ENCODE measurements around the gene SOD3.

The SOD3 gene

DNA sequence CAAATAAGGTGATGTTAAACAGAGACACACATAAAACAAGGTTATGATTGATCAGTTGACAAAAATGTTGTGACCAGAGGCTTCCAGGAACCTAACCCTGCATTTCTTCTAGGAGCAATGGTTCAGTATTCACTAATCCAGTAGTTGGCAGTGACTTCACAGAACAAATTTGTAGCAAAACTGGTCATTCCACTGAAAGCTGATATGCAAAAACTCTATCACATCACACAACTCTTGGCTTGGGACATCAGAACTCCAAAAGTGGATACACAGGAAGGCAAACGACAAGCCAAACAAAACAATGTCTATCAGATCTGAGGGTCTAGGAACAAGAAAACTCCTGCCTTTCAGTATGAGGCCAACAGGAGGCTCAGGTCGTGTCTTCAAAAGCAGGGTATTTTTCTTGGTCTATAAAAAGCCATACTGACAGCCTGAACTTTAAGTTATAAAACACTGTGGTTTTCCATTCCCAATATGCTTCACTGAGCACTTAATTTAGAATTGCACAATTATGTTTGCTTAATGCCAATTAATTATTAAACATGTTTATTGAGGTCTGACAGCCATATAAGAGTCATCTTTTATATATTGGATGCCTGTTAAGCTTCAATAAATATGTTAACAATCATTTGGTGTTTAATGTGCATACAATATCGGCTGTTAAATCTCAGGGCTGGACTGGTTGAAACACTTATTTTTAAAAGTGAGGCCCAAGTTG, 45.6 kb downstream of the SOD3 start:
- DNase-seq (ENCODE audit: low read depth): no peak

DNA sequence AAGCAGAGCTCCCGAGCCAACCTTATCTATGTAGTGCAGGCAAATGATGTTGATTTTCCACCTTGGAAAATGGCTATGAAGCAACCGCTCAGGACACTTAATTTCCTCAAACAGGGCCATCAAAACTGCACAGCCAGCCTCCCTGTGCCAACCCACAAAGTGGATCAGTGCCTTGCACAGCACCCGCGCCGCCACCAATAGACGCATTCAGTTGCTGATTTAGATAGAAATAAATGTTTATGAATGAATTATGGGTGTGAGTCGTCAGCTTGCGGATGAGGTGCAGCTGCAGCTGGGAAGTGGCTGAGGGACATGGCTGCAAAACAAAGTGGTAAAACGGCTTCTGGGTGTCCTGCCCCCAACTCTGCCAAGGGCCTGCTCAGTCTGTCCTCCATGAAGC, 47.0 kb downstream of the SOD3 start:
- no peak for DNase-seq (ENCODE audit: low read depth)

DNA sequence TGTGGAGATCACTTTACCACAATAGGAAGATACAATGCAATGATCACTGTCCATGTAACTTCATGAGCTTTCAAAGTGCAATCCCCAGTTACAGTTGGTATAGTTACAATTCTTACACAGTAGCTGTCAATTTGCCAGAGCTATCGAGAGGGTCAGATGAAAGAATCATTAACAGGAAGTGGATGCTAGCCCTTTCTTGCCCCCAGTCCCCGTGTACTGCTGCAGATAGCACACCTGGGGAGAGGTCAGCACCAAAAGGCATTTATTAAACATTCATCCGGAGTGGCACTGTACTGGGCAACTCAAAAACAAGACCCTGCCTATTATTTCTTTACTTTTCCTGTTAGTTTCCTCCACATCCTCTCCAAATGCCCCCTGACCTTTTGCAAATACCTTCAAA, 47.7 kb downstream of the SOD3 start:
- no peak for DNase-seq (ENCODE audit: low read depth)

DNA sequence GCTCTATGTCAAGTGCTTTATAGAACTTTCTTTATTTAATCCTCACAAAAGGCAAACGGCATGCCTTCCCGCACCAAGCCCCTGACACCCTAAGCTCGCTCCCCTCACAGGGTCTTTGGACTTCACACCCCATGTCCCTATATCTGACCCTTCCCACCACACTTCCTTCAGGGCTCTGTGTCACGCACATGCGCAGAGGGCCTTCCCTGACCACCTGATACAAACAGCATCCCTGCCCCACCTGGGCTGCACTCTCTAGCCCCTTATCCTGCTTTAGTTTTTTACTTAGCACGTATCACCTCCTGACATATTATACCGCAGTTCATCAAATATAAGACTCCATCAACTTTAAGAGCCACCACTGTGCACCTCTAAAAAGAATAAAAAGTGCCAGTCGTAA, 49.8 kb downstream of the SOD3 start:
- DNase-seq (ENCODE audit: low read depth): no peak

DNA sequence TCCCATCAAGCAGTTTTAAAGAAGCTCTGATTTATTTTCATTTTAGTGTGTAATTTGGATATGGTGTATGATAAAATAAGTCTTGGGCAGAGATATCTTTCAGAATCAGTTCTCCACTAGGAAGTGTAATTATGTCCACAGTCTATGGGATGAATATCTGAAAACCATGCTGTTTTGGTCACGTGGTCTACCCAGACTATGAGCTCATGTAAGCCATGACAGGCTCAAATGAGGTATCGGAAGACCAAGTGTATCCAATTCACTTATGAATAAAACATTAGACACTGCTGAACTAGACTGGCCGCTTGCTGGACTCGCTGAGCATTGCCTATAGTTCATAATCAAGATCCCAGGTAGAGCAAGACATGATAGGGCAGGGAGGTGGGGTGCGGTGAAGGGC, 50.5 kb downstream of the SOD3 start:
- no peak for DNase-seq (ENCODE audit: low read depth)

DNA sequence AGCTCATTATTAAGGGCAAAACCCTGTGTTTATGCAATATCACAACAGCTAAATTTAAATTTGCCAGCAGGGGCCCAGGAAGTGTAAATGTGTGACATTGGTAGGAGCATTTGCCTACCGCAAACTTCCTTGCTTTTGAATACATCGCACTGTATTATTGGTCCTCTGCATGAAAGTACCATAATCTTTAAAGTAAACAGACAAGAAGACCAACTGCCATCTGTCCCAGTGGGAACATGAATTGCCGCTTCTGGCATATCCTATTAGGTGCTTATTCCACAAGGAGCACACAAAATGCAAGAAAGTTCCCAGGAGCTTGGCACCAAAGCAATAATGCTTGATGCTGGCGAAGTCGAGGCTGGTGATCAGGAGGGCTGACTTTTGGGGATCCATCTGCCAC, 51.3 kb downstream of the SOD3 start:
- no peak for DNase-seq (ENCODE audit: low read depth)

DNA sequence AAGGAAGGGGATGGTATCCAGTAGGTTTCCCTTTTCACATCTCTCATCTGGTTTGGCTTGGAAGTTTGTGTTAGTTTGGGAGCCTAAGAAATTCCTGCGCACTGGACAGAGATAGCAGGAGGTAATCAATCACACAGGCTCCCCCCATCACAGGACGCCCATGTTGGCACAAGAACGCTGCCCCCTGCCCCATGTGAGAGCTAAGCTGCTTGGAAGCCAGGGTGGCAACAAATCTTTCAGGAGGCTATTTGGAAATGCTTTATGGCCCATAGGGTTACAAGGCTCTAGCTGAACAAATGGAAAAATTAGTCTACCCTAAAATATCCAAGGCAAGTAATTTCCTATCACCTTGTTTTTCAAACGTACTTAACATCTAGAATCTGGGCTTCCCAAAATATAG, 54.0 kb downstream of the SOD3 start:
- no peak for DNase-seq (ENCODE audit: low read depth)

DNA sequence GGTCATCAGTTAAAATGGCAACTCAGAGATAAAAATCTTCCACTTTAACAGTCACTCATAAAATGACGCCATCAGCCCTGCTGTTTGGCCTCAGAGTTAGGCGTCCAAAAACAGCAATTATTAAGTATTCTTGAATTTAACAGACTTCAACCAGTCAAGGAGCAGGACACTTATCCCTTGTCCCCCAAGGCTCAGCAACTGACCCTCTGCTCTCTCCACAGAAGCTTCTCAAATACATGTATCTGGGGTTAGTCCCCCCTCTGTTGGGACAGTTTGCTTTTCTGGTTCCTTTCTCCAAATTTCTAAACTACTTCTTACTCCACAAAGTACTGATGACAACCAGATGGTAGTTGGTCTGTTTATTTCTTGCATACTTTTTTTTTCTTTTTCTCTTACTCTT, 54.4 kb downstream of the SOD3 start:
- no peak for DNase-seq (ENCODE audit: low read depth)

All from activated T-cell treated with anti-CD3 and anti-CD28 coated beads for 48 hours (primary cell).